ENCODE data around the gene GZMA.
A peak's percentile ranks its signal among the peaks of the same experiment; 100 is the strongest.

GZMA gene

DNA sequence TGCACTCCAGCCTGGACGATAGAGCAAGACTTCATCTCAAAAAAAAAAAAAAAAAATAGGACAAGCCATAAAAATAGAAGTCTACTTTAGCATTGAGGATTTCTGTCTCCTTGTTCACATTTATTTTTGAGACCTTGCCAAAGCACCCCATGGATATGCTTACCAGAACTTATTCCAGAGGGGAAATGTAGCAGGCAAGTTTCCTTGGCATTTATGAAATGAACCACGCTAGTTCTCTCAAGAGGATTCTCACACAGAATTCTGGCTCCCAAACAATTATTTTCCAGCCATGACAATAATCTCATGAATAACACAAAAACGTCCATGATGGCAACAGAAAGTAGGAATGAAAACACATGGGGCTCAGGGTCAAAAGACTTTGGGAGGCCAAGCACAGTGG is 34.1 kb downstream of the GZMA start:
- DNase-seq (ENCODE audit: low read depth, low spot score), result peak; percentile 40
- TF ChIP-seq, protein P1, sequence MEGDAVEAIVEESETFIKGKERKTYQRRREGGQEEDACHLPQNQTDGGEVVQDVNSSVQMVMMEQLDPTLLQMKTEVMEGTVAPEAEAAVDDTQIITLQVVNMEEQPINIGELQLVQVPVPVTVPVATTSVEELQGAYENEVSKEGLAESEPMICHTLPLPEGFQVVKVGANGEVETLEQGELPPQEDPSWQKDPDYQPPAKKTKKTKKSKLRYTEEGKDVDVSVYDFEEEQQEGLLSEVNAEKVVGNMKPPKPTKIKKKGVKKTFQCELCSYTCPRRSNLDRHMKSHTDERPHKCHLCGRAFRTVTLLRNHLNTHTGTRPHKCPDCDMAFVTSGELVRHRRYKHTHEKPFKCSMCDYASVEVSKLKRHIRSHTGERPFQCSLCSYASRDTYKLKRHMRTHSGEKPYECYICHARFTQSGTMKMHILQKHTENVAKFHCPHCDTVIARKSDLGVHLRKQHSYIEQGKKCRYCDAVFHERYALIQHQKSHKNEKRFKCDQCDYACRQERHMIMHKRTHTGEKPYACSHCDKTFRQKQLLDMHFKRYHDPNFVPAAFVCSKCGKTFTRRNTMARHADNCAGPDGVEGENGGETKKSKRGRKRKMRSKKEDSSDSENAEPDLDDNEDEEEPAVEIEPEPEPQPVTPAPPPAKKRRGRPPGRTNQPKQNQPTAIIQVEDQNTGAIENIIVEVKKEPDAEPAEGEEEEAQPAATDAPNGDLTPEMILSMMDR (IDR thresholded peaks at IDR 0.05; ENCODE audit: low read depth, low read length), result no peak
- H3K4me3 ChIP-seq (ENCODE audit: low read depth, low read length), result no peak overlapping the region
- in situ Hi-C loops (cut with HindIII; ENCODE audit: low sequenced_read_pairs), result no loop called here

DNA sequence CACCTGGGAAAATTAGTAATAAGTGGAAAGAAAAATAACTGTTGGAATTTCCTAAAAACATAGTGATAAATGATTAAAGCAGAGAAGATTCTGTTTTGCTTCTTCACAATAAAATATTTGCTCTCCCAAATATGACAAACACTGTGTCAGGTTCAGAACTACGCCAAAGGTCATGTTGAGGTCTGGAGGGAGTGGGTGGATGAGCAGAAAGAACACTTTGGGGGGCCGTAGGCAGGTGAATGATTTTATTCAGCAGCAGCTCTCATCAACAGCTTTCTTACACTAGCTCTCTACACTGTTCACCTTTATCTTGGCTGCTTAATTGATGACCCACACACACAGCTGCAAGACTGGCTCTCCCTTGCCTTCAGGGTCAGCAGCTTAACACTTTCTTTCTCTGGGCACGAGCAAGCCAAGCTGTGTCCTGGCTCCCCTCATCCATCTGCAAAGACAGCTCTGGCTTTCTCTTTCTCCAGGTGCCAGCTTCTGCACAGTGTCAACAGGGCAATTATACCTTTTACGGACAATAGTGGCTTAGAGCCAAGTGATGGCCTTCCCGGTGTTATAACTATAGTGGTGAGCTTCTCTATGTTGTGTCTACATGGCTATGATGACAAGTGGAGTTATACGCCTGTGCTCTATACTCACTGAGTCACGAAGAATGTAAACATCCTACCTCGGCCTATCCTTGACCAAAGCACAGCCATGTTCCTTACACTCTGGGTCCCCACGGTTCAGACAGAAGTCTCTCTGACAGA is 38.6 kb downstream of the GZMA start:
- no peak for DNase-seq (ENCODE audit: low read depth, low spot score)
- in situ Hi-C loops (cut with HindIII; ENCODE audit: low sequenced_read_pairs), result no loop called here

DNA sequence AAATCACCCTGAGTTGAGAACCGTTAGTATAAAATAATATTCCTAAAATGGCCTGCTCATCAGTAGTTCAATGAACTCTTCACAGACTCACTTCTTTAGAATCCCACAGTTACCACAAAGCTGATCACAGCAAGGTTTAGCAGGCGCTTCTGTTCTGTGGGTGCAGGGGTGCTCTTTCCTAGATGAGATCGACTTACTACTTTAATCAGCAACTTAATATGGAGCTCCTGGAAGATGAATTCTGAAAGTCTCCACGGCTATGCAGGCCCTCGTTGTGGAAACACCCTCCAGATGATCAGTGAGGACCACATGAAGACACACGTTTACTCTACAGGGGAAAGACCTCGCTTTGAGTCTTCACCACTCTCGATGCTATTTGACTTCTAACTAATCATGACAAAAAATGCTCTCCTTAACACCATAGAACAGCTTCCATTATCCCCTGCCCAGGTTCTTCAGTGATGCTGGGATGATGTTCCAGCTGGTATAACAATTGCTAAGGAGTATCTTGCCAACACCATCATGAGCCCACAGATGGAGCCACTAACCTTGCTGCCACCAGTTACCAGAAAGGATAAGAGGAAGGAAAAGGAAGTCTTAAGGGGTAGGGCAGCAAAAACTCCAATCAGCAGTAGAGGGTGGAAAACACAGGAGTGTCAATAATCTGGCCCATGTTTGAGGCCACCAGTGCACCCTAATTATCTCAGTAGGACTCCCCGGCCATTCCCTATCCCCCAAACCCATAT is 39.7 kb downstream of the GZMA start:
- H3K4me3 ChIP-seq (ENCODE audit: low read depth, low read length), result no peak overlapping the region
- TF ChIP-seq, protein P1 (IDR thresholded peaks at IDR 0.05; ENCODE audit: low read depth, low read length), result no peak
- no peak for DNase-seq (ENCODE audit: low read depth, low spot score)
- in situ Hi-C loops (cut with HindIII; ENCODE audit: low sequenced_read_pairs), result no loop called here

More for the DNA sequence above, 38.6 kb downstream of the GZMA start:
- TF ChIP-seq, protein P1 (IDR thresholded peaks at IDR 0.05; ENCODE audit: low read depth, low read length), result no peak
- H3K4me3 ChIP-seq (ENCODE audit: low read depth, low read length), result no peak overlapping the region

DNA sequence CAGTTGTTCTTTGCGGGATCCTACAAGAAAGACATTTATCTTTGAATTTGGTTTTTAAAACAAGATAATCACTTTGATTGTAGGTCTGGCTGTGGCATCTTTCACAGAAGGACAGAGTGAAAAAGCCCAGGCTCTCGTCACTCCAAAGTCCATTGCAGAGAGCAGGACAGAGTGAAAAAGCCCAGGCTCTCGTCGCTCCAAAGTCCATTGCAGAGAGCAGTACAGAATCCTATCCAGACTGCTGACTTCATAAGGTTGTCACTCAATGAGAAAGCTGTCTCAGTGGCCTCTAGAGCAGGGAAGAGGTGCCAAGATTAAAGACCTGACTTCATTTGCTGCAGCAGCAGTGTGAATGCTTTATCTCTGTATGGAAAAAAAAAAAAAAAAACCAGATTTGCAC is 41.2 kb downstream of the GZMA start:
- TF ChIP-seq, protein P1 (IDR thresholded peaks at IDR 0.05; ENCODE audit: low read depth, low read length), result no peak
- no peak overlapping the region for H3K4me3 ChIP-seq (ENCODE audit: low read depth, low read length)
- in situ Hi-C loops (cut with HindIII; ENCODE audit: low sequenced_read_pairs), result no loop called here
- DNase-seq (ENCODE audit: low read depth, low spot score), result no peak

DNA sequence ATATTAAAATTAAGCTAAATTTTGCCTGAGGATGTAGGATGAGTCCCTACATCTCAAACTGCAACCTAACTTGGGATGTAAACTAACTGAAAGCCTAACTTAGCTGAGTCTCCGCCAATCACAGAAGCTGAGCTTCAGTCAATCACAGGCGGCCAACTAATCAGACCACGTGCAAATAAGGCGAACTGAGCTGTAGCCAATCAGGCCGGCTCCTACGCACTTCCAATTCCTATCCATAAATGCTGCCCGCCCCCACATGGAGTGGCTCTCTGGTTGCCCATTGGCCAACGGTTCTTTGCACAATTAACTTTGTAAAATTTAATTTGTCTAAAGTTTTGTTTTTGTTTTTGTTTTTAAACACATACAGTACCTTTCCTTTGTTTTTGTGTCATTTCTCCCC is 43.6 kb downstream of the GZMA start:
- no peak for DNase-seq (ENCODE audit: low read depth, low spot score)
- TF ChIP-seq, protein P1 (IDR thresholded peaks at IDR 0.05; ENCODE audit: low read depth, low read length), result no peak
- H3K4me3 ChIP-seq (ENCODE audit: low read depth, low read length), result no peak overlapping the region
- in situ Hi-C loops (cut with HindIII; ENCODE audit: low sequenced_read_pairs), result no loop called here

DNA sequence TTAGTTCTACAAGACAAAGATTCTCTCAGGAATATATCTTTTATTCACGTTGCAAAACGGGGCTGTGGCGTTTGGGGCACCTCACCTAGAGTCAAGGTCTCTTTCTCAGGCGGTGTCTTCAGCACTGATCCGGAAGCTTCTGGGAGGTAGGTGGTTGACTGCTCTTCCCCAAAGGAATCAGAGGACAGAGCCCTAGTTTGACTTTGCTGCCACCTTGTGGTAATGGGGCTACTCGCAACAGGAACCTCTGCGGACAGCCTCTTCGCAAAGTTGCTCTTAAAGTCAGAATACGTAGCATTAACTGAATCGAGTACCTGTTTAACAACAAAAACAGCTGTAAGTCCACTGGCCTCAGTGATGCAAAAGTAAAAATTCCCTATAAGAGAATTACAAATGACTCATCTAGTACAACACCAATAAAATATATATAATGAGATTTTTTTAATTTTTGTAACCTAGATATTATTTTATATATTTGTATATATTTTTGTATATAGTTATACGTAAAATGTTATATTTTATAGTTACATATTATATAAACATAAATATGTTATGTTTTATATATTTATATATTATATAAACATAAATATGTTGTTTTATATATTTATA is 44.2 kb downstream of the GZMA start:
- H3K4me3 ChIP-seq (ENCODE audit: low read depth, low read length), result no peak overlapping the region
- in situ Hi-C loops (cut with HindIII; ENCODE audit: low sequenced_read_pairs), result no loop called here
- DNase-seq (ENCODE audit: low read depth, low spot score), result peak; percentile 85
- TF ChIP-seq, protein P1 (IDR thresholded peaks at IDR 0.05; ENCODE audit: low read depth, low read length), result peak; percentile 97

All from astrocyte of the spinal cord (primary cell).